Fibroblast of pulmonary artery (primary cell): Measurements from ENCODE around the gene ARRB2.

Source experiments
- DNase-seq: peaks from one replicate; pipeline ENCODE4 v3.0.0-alpha.2; 2010; ENCODE audit warnings: low read depth
- H3K4me3 ChIP-seq: replicated peaks from 2 replicates; pipeline ENCODE4 v1.5.1; 2011; ENCODE audit warnings: low read depth, mild to moderate bottlenecking, control low read depth, low read length, moderate library complexity
- CTCF ChIP-seq: IDR thresholded peaks from 2 replicates; pipeline ENCODE4 v1.5.1; 2011; ENCODE audit warnings: mild to moderate bottlenecking, control low read depth, low read length, inconsistent platforms; ENCODE audit errors: missing control alignments

The ARRB2 gene

GRCh38 chr17:4759776-4760236 lies 49.4 kb downstream of the ARRB2 start:
- no peak for TF ChIP-seq CTCF
- no peak for DNase-seq
- no peak overlapping the region for H3K4me3 ChIP-seq

GRCh38 chr17:4764595-4764994 lies 54.2 kb downstream of the ARRB2 start:
- H3K4me3 ChIP-seq = no peak overlapping the region
- DNase-seq = no peak
- no peak for TF ChIP-seq CTCF

- TF ChIP-seq CTCF = no peak
- no peak overlapping the region for H3K4me3 ChIP-seq
- no peak for DNase-seq
Measured at GRCh38 chr17:4766201-4766600, 55.8 kb downstream of the ARRB2 start.

- no peak overlapping the region for H3K4me3 ChIP-seq
- no peak for DNase-seq
- TF ChIP-seq CTCF = no peak
Measured at GRCh38 chr17:4766723-4767122, 56.3 kb downstream of the ARRB2 start.

- H3K4me3 ChIP-seq = no peak overlapping the region
- no peak for DNase-seq
- TF ChIP-seq CTCF = no peak
Measured at GRCh38 chr17:4768298-4768697, 57.9 kb downstream of the ARRB2 start.

GRCh38 chr17:4769628-4770027 lies 59.2 kb downstream of the ARRB2 start:
- no peak for DNase-seq
- no peak for TF ChIP-seq CTCF
- H3K4me3 ChIP-seq = no peak overlapping the region
